Stomach smooth muscle (tissue), 2 donors: Measurements from ENCODE around the gene CTNNA2.

Source experiments
- H3K27ac ChIP-seq: one replicate; pipeline ENCODE4 v1.7.0; 2013; ENCODE audit warnings: mild to moderate bottlenecking, low read length, inconsistent platforms
- H3K27me3 ChIP-seq, 2 donors: one replicate each; pipeline ENCODE4 v1.7.0; 2013; ENCODE audit warnings: low read length in 2 of 2; ENCODE audit not compliant: insufficient read depth in 2 of 2, control insufficient read depth in 1 of 2
- H3K36me3 ChIP-seq, 2 donors: one replicate each; pipeline ENCODE4 v1.7.0; 2013; ENCODE audit warnings: low read length in 2 of 2; ENCODE audit not compliant: control insufficient read depth in 2 of 2, insufficient read depth in 2 of 2
- H3K4me1 ChIP-seq: one replicate; pipeline ENCODE4 v1.7.0; 2013; ENCODE audit warnings: low read length; ENCODE audit not compliant: control insufficient read depth, insufficient read depth
- H3K4me3 ChIP-seq, 2 donors: one replicate each; pipeline ENCODE4 v1.7.0; 2013; ENCODE audit warnings: low read length in 2 of 2
- H3K9ac ChIP-seq, 2 donors: one replicate each; pipeline ENCODE4 v1.7.0; 2013; ENCODE audit warnings: low read length in 2 of 2, mild to moderate bottlenecking in 1 of 2
- H3K9me3 ChIP-seq, 2 donors: one replicate each; pipeline ENCODE4 v1.7.0; 2013; ENCODE audit warnings: low read length in 2 of 2; ENCODE audit not compliant: control insufficient read depth in 2 of 2
- donor health status: healthy.
- donor health status: Pancreatic carcinoma.

Gene CTNNA2

GRCh38 chr2:79782576-79783452 is 270.0 kb downstream of the CTNNA2 start:
- Histone ChIP-seq H3K9ac (no peak overlapping the region), H3K27me3 (no peaks in the 10 kb centered on the region), H3K36me3 (no peaks in the 10 kb centered on the region), H3K9me3 (no peaks in the 10 kb centered on the region), H3K4me3 (no peak overlapping the region), H3K27ac (no peak overlapping the region), H3K4me1 (no peaks in the 10 kb centered on the region)

- H3K9ac ChIP-seq = no peak overlapping the region
- no peaks in the 10 kb centered on the region for H3K27me3 ChIP-seq
- H3K4me1 ChIP-seq = no peaks in the 10 kb centered on the region
- no peaks in the 10 kb centered on the region for H3K9me3 ChIP-seq
- no peak overlapping the region for H3K27ac ChIP-seq
- H3K36me3 ChIP-seq = no peaks in the 10 kb centered on the region
- H3K4me3 ChIP-seq = no peak overlapping the region
These were observed 276.3 kb downstream of the CTNNA2 start for GRCh38 chr2:79788952-79789651.

GRCh38 chr2:79789811-79790210 is 277.0 kb downstream of the CTNNA2 start:
- Histone ChIP-seq H3K36me3 (no peaks in the 10 kb centered on the region), H3K9me3 (no peaks in the 10 kb centered on the region), H3K27ac (no peak overlapping the region), H3K4me1 (no peaks in the 10 kb centered on the region), H3K4me3 (no peak overlapping the region), H3K9ac (no peak overlapping the region), H3K27me3 (no peaks in the 10 kb centered on the region)

- Histone ChIP-seq H3K36me3 (no peaks in the 10 kb centered on the region), H3K27ac (no peak overlapping the region)
These were observed 279.2 kb downstream of the CTNNA2 start for GRCh38 chr2:79792090-79792489.

DNA sequence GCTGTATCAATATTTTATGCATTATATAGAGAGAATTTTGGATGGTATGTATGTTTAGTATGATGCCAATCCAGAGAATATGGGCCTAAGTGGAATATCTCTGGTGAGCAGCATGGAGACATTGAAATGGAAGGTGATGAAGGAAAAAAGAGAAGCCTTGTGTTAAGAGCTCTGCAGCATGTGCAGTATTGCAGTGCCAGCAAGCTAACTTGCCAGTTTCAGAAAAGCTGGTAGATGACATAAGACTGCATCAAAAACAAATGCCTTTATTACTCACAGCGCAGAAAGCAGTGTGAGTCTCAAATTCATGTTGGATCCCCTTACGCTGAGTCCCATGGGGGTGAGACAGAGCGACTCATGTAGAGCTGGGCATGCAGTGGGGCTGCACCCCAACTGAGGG is 280.2 kb downstream of the CTNNA2 start:
- H3K9ac ChIP-seq = no peak overlapping the region
- no peak overlapping the region for H3K4me3 ChIP-seq
- H3K9me3 ChIP-seq = no peaks in the 10 kb centered on the region

More at GRCh38 chr2:79792090-79792489, 279.2 kb downstream of the CTNNA2 start:
- Histone ChIP-seq H3K4me3 (no peak overlapping the region), H3K27me3 (no peaks in the 10 kb centered on the region), H3K4me1 (no peaks in the 10 kb centered on the region), H3K9me3 (no peaks in the 10 kb centered on the region), H3K9ac (no peak overlapping the region)

GRCh38 chr2:79796641-79797040 is 283.8 kb downstream of the CTNNA2 start:
- Histone ChIP-seq H3K27ac (no peak overlapping the region), H3K9me3 (no peaks in the 10 kb centered on the region), H3K9ac (no peak overlapping the region), H3K27me3 (no peaks in the 10 kb centered on the region), H3K36me3 (no peaks in the 10 kb centered on the region), H3K4me3 (no peak overlapping the region), H3K4me1 (no peaks in the 10 kb centered on the region)

More for the DNA sequence above, 280.2 kb downstream of the CTNNA2 start:
- no peaks in the 10 kb centered on the region for H3K4me1 ChIP-seq
- H3K36me3 ChIP-seq = no peaks in the 10 kb centered on the region
- H3K27ac ChIP-seq = no peak overlapping the region
- H3K27me3 ChIP-seq = no peaks in the 10 kb centered on the region

GRCh38 chr2:79798776-79799175 is 285.9 kb downstream of the CTNNA2 start:
- no peaks in the 10 kb centered on the region for H3K9me3 ChIP-seq
- H3K4me3 ChIP-seq = no peak overlapping the region
- no peaks in the 10 kb centered on the region for H3K4me1 ChIP-seq
- H3K9ac ChIP-seq = no peak overlapping the region
- H3K36me3 ChIP-seq = no peaks in the 10 kb centered on the region
- no peaks in the 10 kb centered on the region for H3K27me3 ChIP-seq
- H3K27ac ChIP-seq = no peak overlapping the region

- Histone ChIP-seq H3K4me3 (no peak overlapping the region), H3K27ac (no peak overlapping the region), H3K27me3 (no peaks in the 10 kb centered on the region), H3K9ac (no peak overlapping the region), H3K4me1 (no peaks in the 10 kb centered on the region), H3K9me3 (no peaks in the 10 kb centered on the region), H3K36me3 (no peaks in the 10 kb centered on the region)
These were observed 286.9 kb downstream of the CTNNA2 start for GRCh38 chr2:79799729-79800128.

DNA sequence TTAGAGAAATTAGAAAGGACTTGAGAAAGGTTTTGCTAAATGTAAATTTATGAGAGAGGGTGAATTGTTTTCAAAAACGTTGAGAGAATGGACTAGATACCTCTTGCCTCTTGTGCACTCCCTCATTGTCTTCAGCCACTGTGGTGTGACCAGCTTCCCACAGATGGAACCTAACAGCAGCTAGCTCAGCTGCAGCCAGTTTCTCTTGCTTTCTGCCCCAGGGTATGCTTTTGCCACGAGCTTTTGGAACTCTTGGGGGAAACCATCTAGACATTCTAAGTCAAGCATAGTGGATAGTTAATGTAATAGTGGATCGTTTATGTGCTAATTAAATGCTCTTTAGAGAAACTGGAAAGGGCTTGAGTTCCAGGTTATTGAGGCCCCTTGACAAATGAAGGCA is 288.2 kb downstream of the CTNNA2 start:
- no peaks in the 10 kb centered on the region for H3K36me3 ChIP-seq
- H3K4me1 ChIP-seq = no peaks in the 10 kb centered on the region
- H3K27me3 ChIP-seq = no peaks in the 10 kb centered on the region
- H3K9me3 ChIP-seq = no peaks in the 10 kb centered on the region
- H3K27ac ChIP-seq = no peak overlapping the region
- no peak overlapping the region for H3K4me3 ChIP-seq
- no peak overlapping the region for H3K9ac ChIP-seq

- no peak overlapping the region for H3K9ac ChIP-seq
- no peaks in the 10 kb centered on the region for H3K36me3 ChIP-seq
- H3K4me3 ChIP-seq = no peak overlapping the region
- H3K27ac ChIP-seq = no peak overlapping the region
- H3K9me3 ChIP-seq = no peaks in the 10 kb centered on the region
- H3K27me3 ChIP-seq = no peaks in the 10 kb centered on the region
- no peaks in the 10 kb centered on the region for H3K4me1 ChIP-seq
These were observed 304.4 kb downstream of the CTNNA2 start for GRCh38 chr2:79817288-79817687.

- no peaks in the 10 kb centered on the region for H3K9me3 ChIP-seq
- no peak overlapping the region for H3K9ac ChIP-seq
- no peak overlapping the region for H3K4me3 ChIP-seq
- H3K27ac ChIP-seq = no peak overlapping the region
- H3K27me3 ChIP-seq = no peaks in the 10 kb centered on the region
- no peaks in the 10 kb centered on the region for H3K4me1 ChIP-seq
- no peaks in the 10 kb centered on the region for H3K36me3 ChIP-seq
These were observed 307.4 kb downstream of the CTNNA2 start for GRCh38 chr2:79820281-79820680.
